Neutrophil (primary cell): Measurements from ENCODE around the gene FSIP2.

Experiments
- H3K27ac ChIP-seq: fragments of 200-600 bp; sonication (generic); 2 replicates; pipeline ENCODE4 v1.5.1; 2016; ENCODE audit warnings: mild to moderate bottlenecking, moderate library complexity
- H3K27me3 ChIP-seq: fragments of 200-600 bp; sonication (generic); 2 replicates; pipeline ENCODE4 v1.6.0; 2016; ENCODE audit warnings: mild to moderate bottlenecking
- H3K36me3 ChIP-seq: fragments of 200-600 bp; sonication (generic); 2 replicates; pipeline ENCODE4 v1.5.1; 2017
- H3K4me1 ChIP-seq, 2 experiments: fragments of 200-600 bp in 1 of 2; sonication (generic) in 1 of 2; 1 replicate in 1 of 2; 2 replicates in 1 of 2; pipeline versions ENCODE4 v1.5.1 to v1.6.1; 2013 to 2016; ENCODE audit warnings: low read depth in 1 of 2, low read length in 1 of 2, mild to moderate bottlenecking in 1 of 2, moderate library complexity in 1 of 2; ENCODE audit not compliant: control insufficient read depth in 1 of 2, insufficient read depth in 1 of 2
- H3K4me3 ChIP-seq, 2 experiments: fragments of 200-600 bp in 1 of 2; sonication (generic) in 1 of 2; 1 replicate in 1 of 2; 2 replicates in 1 of 2; pipeline ENCODE4 v1.5.1; 2013 to 2016; ENCODE audit warnings: low read depth in 1 of 2, low read length in 1 of 2, mild to moderate bottlenecking in 1 of 2, moderate library complexity in 1 of 2
- H3K9me3 ChIP-seq: fragments of 200-600 bp; sonication (generic); 2 replicates; pipeline ENCODE4 v1.5.1; 2016
- TF ChIP-seq, protein P1 (sequence below): fragments of 200-600 bp; sonication (generic); IDR thresholded peaks from 2 replicates; pipeline ENCODE4 v1.5.1; 2016; ENCODE audit warnings: antibody characterized with exemption

Gene FSIP2

DNA sequence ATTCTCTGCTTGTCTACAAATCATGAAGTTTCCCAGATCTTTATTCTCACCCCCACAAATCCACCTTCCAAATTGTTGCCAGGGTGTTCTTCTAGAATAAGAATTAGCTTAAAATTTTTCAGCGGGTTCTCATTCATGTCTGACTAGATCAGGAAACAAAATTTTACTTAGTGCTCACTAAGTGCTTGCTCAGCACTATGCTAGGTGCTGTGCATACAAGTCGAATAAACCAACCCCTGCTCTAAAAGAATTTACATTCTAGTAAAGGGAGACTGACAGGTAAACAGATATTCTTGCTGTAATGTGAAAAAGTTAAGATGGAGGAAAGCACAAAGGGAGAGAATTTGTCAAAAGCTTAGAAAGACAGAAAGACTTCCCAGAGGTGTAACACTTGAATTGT, 2.4 kb upstream of the FSIP2 start:
- peaks cover 35% of the 10 kb centered on the region for H3K27me3 ChIP-seq
- H3K27ac ChIP-seq, result no peak overlapping the region
- no peaks in the 10 kb centered on the region for H3K36me3 ChIP-seq
- H3K9me3 ChIP-seq, result no peaks in the 10 kb centered on the region
- TF ChIP-seq, protein P1, sequence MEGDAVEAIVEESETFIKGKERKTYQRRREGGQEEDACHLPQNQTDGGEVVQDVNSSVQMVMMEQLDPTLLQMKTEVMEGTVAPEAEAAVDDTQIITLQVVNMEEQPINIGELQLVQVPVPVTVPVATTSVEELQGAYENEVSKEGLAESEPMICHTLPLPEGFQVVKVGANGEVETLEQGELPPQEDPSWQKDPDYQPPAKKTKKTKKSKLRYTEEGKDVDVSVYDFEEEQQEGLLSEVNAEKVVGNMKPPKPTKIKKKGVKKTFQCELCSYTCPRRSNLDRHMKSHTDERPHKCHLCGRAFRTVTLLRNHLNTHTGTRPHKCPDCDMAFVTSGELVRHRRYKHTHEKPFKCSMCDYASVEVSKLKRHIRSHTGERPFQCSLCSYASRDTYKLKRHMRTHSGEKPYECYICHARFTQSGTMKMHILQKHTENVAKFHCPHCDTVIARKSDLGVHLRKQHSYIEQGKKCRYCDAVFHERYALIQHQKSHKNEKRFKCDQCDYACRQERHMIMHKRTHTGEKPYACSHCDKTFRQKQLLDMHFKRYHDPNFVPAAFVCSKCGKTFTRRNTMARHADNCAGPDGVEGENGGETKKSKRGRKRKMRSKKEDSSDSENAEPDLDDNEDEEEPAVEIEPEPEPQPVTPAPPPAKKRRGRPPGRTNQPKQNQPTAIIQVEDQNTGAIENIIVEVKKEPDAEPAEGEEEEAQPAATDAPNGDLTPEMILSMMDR, result no peak
- H3K4me1 ChIP-seq, result no peaks in the 10 kb centered on the region
- H3K4me3 ChIP-seq, result no peak overlapping the region

DNA sequence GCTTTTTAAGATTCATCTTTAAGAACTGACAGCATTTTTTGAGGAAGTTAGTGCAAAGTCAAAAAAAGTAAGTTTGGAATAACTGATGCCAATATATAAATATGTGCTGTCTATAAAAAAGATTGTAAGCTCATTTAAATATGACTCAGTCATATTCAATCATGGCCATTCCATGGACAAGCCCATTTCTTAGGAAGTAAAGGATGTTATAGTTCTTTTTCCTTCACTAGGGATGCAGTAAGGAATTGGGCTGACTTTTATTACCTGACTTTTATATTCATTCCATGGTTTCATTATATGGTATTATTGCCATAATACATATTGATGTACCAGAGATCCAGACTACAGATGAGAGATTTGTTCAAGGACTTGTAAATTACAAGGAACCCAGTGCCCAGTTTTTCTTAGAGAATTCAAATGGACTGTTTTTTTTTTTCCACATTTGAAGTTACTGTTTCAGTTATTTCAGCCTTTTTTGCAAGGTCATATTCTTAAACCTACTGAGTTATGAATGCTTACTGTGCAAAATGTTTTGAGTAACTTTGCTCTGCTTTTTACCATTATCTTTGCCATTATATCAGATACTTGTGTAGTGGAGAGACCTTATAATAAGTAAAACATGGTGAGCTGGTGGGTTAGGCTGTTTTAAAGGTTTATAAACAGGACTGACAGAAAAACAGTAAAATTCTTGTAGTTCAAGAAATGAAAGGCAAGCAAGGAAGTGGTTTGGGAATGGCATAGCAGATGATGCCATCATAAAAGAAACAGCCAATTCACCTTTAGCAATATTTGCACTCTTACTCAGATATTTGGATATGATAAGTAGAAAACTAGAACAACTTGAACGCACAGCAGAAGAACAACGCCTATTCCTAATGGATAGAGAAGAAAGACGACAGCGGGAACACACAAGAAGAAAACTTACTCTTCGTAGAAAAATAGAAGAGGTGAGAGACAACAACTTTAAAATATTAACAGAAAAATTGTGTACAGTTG, 7.6 kb downstream of the FSIP2 start:
- H3K36me3 ChIP-seq, result no peaks in the 10 kb centered on the region
- TF ChIP-seq, protein P1, result no peak
- no peak overlapping the region for H3K27ac ChIP-seq

DNA sequence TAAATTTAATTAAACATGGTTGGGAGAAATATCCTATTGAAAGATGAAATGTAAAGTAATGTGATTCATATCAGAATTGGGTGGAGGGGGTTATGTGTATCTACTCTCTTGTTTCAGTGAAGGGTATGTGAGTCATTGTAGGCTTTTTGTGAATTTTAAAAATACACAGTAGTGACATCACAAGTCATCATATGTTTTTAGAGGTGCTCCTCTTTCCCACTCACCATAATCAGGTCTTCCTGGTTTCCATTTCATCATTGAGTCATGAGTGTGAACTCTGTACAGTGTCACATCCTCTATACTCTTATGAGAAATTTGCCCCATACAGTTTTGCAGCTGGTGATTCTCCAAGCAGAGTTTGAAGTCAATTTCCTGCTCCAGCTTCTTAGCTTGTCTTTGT, 18.8 kb downstream of the FSIP2 start:
- H3K36me3 ChIP-seq, result no peaks in the 10 kb centered on the region
- H3K4me3 ChIP-seq, result no peak overlapping the region
- no peaks in the 10 kb centered on the region for H3K27me3 ChIP-seq
- TF ChIP-seq, protein P1, result no peak
- H3K9me3 ChIP-seq, result no peaks in the 10 kb centered on the region
- H3K4me1 ChIP-seq, result no peaks in the 10 kb centered on the region
- no peak overlapping the region for H3K27ac ChIP-seq

More for the DNA sequence above, 7.6 kb downstream of the FSIP2 start:
- no peaks in the 10 kb centered on the region for H3K4me1 ChIP-seq
- no peak overlapping the region for H3K4me3 ChIP-seq
- H3K9me3 ChIP-seq, result no peaks in the 10 kb centered on the region
- no peaks in the 10 kb centered on the region for H3K27me3 ChIP-seq

DNA sequence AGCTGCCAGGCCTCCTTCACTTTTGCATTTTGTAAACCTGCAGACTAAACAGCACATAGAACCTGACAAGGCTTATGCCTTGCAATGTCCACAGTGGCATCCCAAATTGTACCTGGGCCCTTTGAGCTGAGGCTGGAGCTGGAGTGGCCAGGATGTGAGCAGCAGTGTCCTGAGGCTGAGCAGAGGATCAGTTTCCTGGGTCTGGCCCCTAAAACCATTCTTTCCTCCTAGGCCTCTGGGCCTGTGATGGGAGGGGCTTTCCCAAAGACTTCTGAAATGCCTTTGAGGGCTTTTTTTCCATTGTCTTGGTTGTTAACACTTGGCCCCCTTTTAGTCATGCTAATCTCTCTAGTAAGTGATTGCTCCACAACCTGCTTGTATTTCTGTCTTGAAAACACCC, 32.8 kb downstream of the FSIP2 start:
- Histone ChIP-seq H3K4me1 (no peaks in the 10 kb centered on the region), H3K4me3 (no peak overlapping the region), H3K36me3 (no peaks in the 10 kb centered on the region), H3K27me3 (no peaks in the 10 kb centered on the region), H3K27ac (no peak overlapping the region), H3K9me3 (no peaks in the 10 kb centered on the region)
- TF ChIP-seq, protein P1, result no peak

DNA sequence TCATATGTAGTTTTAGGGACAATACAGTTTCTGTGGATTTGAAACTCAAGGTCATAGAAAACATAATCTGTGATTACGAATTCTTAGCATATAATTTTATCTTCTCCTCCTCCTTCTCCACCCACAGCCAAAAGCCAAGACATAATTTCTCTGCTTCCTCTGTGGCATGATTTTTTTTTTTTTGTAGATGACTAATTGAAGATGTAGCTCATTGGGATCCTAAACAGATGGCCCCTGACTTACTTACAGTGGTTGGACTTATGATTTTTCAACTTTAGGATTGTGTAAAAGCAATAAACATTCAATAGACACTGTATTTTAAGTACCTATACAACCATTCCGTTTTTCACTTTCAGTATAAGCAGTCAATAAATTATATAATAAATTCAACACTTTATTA, 42.3 kb downstream of the FSIP2 start:
- no peaks in the 10 kb centered on the region for H3K36me3 ChIP-seq
- no peaks in the 10 kb centered on the region for H3K27me3 ChIP-seq
- TF ChIP-seq, protein P1, result no peak

More for the DNA sequence above, 42.3 kb downstream of the FSIP2 start:
- Histone ChIP-seq H3K27ac (no peak overlapping the region), H3K9me3 (no peaks in the 10 kb centered on the region), H3K4me1 (no peaks in the 10 kb centered on the region), H3K4me3 (no peak overlapping the region)
